ENCODE data around the gene KCNJ1. TPM values are rescaled to one million over a fixed set of nuclear protein-coding genes. Genes with fewer than 3 reads are reported as not detected.

The KCNJ1 gene
- total and polyA plus RNA-seq, 2 of the 8 experiments (the other 6 are each of a cell fraction or from before 2014, with no cell fraction given), result 0.17 to 0.23 TPM

DNA sequence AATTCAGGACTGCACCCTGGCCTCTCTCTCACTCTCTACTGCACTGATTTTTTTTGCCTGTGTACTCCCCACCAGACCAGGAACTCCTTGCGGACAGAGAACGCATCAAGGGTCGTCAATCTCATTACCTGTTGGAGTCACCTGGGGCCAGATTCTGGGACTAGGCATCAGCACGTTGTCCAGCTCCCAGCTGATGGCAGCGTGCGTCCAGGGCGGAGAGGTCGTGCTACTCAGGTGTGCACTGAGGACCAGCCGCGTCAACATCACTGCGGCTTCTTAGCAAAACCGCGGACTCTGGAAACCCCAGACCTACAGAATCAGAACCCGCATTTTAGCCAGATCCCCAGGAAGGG, 37.2 kb upstream of the KCNJ1 start (continued):
- TF ChIP-seq CHD7 (IDR thresholded peaks at IDR 0.05; ENCODE audit: insufficient replicate concordance, low read length), result no peak
- TF ChIP-seq EZH2 (IDR thresholded peaks at IDR 0.05; ENCODE audit: low read depth, low read length, severe bottlenecking), result peak; percentile 93
- TF ChIP-seq SUZ12 (IDR thresholded peaks at IDR 0.05; ENCODE audit: low read length), result peak; percentile 90
- TF ChIP-seq MAFK (IDR thresholded peaks at IDR 0.05; ENCODE audit: low read depth, low read length), result no peak
- no peak for TF ChIP-seq TCF12 (IDR thresholded peaks at IDR 0.05; ENCODE audit: low read depth, low read length)
- no peak for TF ChIP-seq SIX5 (IDR thresholded peaks at IDR 0.05; ENCODE audit: low read depth, low read length)
- TF ChIP-seq RNF2 (IDR thresholded peaks at IDR 0.05; ENCODE audit: borderline replicate concordance, low read depth, low read length, missing control alignments, poor library complexity, severe bottlenecking), result peak; percentile 96

Data from H1 (cell line).